CD4-positive, alpha-beta T cell treated with Interleukin-4 for 4 hours (primary cell): ENCODE results near the gene NPTX1.

ENCODE experiments used
- DNase-seq: peaks from one replicate; pipeline ENCODE4 v3.0.0-alpha.2; 2020

Gene NPTX1

DNA sequence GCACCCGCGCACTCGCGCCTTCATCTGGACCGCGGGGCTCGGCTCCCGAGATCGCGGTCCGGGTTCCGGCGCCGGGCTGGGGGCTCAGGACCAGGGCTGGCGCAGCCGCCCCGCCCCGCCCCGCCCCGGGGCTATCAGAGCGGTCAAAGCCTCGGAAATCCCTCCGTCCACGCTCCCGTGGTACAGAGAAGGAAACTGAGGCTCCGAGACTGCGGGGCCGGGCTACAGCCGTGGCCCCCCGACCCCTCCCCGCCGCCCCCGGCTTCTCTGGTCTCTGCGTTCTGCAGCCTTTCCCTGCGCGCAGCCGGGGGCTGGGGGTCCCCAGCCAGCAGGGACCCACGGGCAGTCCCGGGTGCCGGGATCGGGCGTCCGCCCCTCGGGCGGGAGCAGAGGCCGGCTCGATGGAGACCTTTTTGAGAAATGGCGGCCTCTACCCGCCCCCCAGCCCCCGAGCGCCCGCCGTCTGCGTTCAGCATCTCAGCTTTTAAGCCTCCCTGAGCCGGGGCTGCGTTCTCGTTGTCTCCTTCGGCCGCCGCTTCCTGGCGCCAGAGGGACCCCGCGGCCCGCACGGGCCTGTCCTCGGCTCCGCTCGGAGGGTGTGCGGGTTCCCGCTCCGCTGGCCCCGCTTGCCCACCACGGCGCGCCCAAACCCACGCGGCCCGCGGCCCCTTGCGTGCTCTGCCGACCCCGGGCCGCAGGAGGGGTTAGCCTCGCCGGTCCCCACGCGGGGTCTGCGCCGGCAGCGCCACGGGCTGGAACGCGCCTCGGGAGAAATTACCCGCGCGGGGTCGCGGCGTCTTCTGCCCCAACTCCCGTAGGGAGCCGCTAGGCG is 1.5 kb upstream of the NPTX1 start:
- no peak for DNase-seq

DNA sequence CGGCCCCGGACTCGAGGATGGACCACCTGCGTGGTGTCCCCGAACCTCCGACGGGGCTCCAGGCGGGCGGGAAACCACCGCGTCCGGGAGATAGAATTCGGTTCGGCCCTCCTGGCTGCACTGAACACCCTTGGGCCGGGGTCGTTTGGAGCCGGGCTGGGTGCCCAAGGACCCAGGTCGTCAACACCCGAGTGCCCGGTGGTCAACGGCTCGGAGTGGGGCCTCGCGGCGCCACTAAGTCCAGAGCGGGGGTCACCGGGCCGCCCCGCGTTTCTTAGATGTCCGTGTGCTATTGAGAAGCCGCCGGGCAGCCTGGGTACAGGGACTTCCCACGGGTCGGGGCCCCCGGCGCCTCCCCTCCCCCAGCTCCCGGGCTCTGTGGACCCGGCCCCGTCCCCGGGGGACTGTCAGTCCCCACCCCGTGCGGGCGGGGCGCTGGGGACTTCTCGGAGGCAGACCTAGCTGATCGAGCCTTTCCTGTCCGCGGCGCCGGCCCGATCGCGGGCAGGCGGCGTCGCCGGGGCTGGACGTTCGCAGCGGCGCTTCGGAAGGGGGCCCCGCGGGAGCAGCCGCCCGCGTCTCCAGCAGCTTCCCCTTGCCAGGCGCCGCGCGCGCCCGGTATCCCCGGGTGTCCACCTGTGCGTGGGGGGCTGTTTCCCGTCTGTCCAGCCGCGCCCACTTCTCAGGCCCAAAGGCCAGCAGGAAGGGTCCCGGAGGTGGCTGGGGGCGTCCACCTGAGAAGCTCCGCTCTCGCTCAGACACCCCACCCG is 655 bp upstream of the NPTX1 start:
- DNase-seq, result no peak

DNA sequence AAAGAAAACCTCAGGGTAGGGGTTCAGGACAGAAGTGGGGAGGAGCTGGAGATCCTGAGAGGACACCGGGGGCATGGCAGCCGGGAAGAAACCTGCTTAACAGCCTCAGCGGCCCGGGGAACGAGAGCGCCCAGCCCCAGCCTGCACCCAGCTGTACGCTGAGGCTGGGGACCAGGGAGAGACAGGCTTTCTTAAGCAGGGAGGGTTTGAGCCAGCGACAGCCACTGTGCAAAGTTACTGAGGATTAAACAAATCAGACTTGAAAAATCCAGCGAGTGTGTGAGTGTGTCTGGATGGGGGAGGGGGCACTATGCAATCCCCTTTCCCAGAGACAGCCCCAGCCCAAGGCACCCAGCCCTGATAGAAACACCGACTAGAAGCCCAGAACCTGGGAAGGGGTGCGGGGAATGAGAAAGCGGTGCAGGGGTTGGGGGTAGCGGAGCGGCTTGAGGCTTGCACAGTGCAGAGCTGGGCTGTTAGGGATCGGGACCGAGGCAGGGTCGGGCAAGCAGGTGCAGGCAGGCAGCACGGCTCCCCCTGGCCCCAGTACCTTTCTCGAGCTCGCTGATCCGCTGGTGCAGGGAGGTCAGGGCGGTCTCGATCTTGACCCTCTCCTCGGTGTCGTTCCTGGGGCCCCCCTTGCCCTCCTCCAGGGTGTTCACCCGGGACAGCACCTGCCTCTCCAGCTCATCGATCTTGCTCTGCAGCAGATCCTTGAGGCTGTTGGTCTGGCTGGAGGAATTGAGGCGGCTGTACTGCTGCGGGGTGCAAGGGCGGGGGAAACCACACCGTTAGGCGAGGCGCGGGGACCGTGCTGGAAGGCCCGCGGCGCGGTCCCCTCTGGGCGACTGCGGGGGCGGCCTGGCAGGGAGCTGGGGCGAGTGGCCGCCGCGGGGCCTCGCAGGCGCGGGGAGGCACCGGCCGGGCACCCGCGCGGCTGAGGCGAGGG is 1.2 kb downstream of the NPTX1 start:
- DNase-seq, result no peak

DNA sequence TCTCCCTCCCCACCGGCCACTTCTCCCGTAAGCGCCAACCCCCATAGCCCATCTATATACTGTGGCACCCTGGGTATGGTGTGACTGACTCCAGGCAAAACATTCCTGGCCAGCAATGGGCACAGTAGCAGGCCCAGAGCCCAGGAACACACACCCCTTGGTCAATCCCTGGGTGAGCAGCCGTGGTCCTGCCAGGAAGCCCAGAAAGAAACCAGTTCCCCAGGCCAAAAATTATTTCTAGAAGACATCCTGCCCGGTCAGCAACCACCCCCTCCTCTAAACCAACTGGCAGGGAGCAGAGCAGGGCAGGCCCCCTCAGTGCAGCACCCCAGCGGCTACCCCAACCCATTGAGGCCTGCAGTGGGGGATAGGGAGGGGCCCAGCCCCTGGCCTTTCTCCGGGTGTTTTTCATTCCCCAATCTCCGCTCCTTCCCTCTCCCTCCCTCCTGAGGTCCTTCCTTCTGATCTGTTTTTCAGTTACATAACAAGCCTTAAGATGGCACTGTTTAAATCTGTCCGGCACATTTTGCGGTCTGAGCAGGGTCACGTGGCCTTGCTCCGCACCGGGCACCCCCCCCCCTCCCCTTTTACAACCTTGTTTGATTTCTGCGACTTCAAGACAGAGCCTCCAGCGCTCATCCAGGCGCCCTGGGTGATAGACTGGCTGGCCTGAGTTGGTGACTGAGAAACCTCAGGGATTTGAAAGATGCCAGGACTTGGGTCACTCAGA is 2.0 kb downstream of the NPTX1 start:
- no peak for DNase-seq

DNA sequence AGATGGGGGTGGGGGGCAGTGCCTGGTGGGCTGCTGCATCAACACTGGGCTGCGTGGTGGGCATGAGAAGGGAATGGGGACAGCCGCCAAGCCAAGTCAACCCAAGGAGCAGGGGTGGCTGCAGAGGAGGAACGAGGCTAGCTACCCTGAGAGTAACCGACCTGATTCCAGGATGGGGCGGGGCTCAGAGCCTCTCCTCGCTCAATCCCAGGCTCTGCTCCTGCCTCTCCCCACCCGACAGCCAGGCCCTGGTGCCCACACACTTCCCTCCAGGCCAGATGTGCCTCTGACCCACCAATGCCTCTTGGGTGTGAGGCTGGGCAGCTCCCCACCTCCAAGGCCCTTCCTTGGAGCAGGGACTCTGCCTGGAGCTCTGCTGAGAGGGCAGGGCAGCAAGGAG is 2.7 kb downstream of the NPTX1 start:
- DNase-seq, result no peak

DNA sequence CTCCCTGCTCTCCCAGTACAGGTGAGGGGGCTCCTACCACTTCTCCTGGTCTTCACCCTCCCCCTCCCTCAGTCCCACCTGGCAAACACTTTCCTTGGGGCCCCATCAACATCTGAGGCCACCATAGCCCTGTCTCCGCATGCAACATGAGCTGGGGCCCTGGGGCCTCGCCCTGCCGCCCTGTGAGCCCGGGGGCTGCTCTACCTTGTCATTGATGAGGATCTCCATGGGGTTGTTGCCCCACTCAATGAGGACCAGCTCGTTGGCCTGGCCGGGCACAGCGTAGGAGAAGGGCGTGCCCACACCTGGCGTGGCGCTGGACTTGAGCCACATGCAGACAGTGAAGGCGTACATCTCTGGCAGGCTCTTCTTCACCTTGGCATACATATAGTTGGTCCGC is 3.4 kb downstream of the NPTX1 start:
- no peak for DNase-seq

DNA sequence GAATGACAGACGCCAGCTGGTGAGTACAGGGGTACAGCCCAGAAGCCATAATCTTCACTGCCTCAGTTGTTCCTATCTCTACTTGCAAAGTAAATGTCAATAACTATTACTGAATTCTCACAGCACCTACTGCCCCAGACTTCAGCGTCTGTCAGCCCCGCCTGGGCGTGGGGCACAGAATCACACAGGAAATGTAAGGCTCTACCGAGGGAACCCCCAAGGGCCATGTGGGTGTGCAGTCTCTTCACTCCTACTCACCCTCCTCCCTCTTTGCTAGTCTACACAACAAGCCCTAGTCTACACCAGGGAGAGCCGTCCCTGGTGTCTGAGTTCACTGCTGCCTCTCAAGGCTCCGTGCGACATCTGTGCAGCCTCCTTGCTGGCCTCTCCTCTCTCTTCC is 4.5 kb downstream of the NPTX1 start:
- DNase-seq, result peak; percentile 54

DNA sequence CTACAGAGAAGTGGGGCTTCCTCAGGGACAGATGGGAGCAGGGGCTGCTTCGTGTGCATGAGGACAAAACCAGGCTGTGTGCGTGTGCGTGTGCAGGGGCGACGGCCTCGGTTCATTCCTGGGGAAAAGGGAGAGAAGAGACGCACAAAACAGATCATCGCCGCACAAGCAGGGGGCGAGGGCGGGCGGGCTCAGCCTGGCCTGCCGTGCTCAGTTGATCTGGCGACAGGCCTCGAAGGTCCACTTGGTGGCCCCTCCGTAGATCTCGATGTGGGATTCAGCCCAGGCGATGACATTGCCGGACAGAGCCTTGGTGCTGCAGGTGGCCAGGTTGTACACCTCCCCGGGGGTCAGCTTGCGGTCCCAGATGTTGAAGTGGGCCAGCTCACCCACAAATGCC is 5.8 kb downstream of the NPTX1 start:
- no peak for DNase-seq

DNA sequence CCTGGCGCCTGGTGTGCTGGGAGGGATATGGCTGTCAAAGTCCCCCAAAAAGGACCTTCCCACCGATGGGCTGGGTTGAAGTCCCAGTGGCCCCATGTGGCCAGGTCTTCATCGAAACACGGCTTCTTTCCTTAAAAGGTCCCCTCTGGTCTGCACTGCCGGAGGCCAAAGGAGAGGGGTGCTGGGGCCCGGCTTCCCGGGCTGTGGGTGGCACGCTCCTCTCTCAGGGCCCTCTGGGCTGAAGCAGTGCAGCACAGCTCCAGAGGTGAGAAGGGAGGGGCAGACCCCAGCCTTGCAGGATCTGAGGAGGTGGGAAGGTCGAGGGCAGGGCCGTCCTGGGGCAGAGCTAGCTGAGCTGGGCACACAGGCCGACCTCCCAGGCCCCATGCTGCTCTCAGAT is 6.7 kb downstream of the NPTX1 start:
- no peak for DNase-seq

DNA sequence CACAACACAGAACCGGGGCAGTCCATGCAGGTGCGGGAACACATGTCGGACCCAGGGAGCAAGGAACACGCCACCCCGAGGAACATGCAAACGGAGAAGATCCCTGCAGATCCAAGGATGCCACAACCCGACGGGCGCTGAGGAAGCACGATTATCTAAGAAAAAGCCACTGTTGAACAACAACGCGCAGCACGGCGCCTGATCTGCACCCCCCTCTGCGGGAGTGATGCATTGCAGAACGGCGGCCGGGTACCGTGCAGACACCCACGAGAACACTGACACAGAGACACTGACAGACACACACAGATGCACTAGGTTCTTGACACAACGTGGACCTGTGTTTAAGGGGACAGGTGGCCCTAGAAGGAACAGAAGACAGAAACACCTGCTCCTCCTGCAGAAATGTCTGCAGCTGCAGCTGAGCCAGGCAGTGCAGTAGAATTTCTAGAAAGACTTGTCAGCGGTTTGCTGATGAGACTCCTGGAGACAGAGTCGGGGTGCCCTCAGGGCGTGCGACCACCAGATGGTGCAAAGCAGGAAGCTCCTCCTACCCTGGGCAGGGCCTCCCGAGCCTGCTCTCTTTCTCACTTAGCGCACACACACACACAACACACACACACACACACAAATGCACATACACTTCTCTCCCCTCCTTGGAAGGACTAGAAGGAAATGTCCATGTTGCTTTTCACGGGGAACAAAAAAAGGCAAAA is 7.5 kb downstream of the NPTX1 start:
- DNase-seq, result no peak

DNA sequence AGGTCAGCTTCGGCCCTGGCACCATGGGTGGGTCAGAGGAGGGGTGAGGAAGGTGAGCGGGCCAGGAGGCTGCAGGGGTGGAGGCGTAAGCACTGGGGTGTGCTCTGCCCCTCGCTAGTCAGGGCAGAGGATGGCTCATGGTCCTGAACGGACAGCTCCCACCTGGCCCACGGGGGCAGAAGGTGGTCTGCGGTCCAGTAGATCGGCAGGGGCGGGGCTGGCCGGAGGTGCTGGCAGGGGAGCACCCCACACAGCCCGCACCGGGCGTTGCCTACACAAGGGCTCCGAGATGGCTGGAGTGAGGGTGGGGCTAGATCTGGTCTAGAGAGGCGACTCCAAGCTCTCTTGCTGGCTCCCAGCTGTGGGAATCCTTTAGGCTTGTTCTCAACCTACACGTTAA is 8.2 kb downstream of the NPTX1 start:
- no peak for DNase-seq

DNA sequence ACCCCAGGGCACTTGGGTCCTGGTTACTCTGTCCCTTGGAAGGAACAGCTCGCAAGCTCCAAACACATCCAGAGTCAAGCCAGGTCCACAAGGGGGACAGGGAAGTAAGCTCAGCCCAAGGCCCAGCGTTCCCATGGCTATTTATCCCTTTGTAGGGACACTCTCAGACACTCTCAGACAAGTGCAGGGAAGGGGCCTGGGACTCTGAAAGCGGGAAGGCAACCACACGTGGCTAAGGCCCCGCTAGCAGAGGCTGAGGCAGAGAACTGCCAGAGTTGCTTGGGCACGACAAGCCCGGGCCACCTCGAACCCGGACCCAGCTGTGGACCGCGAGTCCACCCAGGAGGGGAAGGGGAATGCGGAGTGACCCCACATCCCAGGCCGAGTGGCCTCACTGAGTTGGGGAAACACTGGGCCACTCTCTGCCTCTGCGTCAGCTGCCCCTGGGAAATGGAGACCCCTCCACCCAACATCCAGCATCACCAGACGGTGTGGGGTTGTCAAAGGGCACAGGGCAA is 10.2 kb downstream of the NPTX1 start:
- DNase-seq, result no peak

DNA sequence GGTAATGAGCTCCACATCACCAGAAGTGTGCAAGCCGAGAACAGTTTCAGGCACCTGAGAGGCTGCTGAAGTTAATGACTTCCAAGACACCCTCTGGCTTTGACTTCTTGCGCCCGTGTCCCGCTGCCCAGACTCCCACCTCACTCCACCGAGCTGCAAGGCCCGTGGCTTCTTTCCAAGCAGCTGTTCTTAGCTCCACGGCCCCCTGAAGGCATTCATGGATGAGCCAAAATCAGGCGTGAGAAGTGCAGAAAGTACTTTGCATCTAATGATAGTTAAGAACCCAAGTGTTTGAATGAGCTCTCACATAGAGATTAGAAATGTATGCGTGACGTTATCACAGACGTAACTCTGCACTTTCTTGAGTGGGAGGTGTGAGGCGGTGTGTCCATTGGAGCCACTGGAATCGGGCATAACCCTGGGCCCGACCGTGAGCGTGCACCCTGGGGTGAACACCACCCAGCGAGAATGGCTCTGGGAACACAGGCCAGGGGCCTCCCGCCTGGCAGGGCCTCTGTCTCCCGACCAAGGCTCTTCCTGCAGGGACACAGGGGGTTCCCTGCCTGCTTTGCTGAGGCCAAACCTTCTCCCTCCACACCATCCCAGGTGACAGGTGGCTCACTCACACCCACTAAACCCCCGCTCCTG is 11.0 kb downstream of the NPTX1 start:
- no peak for DNase-seq

DNA sequence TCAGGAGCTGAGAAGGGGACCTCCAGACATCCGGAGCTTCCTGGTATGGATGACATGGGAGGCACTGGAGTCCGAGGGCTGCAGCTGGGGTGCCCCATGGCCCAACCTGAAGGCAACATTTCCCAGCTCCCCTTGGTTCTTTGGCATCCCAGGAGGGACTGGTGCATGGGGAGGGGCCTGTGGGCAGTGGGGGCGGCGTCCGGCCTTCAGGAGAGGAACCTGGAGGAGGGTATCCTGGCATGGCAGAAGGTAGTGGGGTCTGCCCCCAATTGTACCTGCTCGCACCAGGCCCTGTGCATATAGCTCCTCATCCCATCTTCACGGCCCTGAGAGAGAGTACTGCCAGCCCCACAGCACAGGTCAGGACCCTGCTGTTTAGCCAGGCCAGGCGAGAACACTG is 11.9 kb downstream of the NPTX1 start:
- DNase-seq, result no peak

DNA sequence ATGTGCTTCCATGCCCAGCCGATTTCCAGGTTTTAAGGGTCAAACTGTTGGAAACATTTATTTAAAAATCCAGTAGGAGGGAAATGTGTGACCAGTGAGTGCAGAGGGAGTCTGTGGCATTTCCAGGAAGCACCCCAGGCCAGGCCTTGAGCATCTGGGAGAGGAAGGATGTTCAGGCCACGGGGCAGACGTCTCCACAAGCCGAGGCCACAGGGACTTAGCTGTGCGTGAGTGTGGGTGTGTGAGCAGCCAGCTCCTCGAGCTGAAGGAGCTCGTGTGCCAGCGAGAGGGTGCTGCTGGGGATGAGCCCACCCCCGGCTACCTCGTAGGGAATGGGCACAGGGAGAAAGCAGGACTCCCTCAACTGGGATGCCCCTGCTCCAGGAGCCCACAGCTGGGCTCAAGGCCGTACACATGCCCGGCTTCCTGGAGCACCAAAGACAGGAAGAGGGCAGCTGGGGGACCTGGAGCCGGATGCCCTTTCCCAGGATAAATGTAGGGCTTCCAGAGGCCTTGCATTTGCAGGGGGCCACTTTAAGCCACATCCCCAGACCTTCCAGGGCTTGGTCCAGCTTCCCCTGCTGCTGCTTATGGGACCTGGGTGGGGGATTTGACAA is 12.5 kb downstream of the NPTX1 start:
- no peak for DNase-seq

DNA sequence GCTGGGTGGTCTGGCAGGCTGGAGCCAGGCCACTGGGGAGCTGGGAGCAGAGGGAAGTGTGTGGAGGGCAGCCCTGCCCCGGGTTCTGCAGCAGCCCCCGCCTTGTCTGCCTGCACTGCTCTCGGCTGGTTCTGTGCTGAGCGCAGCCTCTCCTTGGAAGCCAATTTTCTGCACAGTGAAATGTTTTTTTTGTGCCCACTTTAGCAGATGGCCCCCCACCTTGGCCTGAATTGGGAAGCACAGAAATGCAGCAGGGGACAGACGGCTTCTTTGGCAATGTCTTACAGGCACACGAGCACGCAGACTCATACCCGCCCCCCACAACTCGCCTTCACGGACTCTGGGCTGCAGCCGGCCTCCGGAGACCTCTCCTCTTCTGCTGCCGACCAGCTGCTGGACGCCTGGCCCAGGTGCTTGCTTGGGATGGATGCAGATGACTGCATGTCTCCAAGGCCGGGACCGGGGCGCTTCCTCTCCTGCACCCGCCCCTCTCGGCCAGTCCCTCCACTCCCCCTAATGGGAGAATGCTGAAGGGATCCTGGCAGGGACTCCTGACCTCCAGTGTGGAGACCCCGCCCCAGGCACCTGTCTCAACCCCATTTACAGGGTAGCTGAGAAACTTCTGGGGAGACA is 14.8 kb downstream of the NPTX1 start:
- DNase-seq, result no peak

DNA sequence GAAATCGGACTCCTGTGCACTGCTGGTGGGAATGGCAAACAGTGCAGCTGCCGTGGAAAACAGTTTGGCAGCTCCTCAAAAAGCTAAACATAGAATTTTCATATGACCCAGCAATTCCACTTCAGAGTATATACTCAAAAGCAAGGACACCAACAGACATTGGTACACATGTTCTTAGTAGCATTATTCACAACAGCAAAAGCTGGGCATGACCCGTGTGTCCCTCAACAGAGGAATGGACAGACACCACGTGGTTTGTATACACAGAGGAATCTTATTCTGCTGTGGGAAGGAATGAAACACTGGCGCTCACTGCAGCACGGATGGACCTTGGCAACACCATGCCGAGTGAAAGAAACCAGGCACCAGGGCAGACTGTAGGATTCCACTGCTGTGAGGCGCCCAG is 16.0 kb downstream of the NPTX1 start:
- DNase-seq, result no peak

DNA sequence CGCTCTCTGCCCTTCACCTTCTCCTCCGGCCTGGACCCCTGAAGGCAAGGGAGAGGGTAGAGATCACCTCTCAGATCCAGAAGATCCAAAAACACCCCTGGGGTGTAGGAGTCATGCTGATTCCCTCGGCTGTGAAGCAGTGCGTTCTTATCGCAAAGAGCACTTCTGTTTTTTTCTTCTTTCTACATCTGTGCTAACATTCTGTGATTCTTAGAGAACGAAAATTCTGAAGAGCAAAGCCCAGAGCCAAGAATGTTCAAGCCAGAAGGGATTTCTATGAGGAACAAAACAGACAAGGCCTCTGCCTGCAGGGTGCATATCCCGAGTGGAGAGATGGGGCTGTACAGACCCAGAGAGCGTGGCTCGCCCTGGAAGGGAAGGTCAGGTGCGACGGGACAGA is 17.2 kb downstream of the NPTX1 start:
- DNase-seq, result no peak

DNA sequence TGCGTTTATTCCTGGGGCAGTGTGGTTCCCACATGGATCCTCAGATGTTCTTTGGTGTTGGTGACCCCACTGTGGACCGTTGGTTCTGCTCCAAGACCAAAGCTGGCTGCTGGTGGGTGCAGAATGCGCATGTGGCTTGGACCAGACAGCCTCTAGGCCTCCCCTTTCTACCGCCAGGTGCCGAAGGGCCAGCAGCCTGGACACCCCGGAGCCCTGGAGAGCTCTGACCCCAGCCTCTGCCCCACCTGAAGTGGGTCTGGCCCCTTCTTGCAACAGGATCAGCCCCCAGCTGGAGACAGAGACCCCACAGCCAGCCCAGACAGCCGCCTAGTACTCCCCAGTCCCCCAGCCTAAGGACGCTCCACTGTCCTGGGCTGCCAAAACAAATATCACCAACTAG is 18.4 kb downstream of the NPTX1 start:
- DNase-seq, result no peak

DNA sequence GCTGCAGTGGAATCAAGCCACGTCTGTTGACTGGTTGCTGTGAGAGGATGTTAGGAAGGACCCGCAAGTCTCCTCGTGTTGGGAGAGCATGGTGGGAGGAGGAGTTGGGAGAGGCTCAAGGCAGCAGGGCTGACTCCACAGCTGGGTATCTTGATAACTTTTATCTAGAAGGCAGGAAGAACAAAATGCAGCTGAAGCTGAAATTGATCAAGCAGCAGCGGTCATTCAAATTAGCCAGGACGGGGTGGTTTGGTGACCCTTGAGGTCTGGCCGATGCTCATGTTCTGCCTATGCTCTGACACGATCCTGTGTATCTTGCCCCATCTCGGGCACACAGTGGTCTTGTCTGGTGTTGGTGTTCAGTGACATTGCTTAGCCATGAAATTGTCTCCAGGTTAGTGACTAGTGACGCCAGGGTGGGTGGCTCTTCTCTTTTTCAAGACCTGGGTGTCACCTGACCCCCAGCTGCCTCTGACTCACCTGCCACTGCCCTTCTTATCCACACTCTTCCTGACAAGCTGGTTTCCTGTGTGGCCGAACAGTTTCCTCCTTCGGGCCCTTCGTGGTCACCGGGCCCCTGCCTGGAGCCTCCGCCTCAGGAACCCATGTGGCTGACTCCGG is 19.1 kb downstream of the NPTX1 start:
- DNase-seq, result no peak
